Loucy (cell line): ENCODE data around the gene EXOC3L4.

Experiments used
- H2AFZ ChIP-seq: fragments of 200-600 bp; sonication (generic); 2 replicates; pipeline ENCODE4 v1.6.0; 2016; ENCODE audit warnings: antibody characterized with exemption, mild to moderate bottlenecking, low read length, moderate library complexity
- H3F3A ChIP-seq: fragments of 200-600 bp; 2 replicates; pipeline ENCODE4 v1.6.0; 2016; ENCODE audit warnings: antibody characterized with exemption, low read depth, mild to moderate bottlenecking
- H3K27me3 ChIP-seq: fragments of 200-600 bp; sonication (generic); 2 replicates; pipeline ENCODE4 v1.6.1; 2014; ENCODE audit warnings: low read length, mild to moderate bottlenecking; ENCODE audit not compliant: insufficient read depth, poor library complexity, severe bottlenecking
- H3K36me3 ChIP-seq: fragments of 200-600 bp; sonication (generic); 2 replicates; pipeline ENCODE4 v1.6.1; 2016; ENCODE audit warnings: low read length; ENCODE audit not compliant: insufficient read depth
- H3K4me1 ChIP-seq: fragments of 200-600 bp; sonication (generic); 2 replicates; pipeline ENCODE4 v1.5.1; 2014; ENCODE audit warnings: low read length, mild to moderate bottlenecking; ENCODE audit not compliant: insufficient read depth, poor library complexity, severe bottlenecking
- H3K4me2 ChIP-seq: fragments of 200-600 bp; sonication (generic); 2 replicates; pipeline ENCODE4 v1.6.0; 2014; ENCODE audit warnings: antibody characterized with exemption, low read length, low read depth, mild to moderate bottlenecking; ENCODE audit not compliant: poor library complexity, severe bottlenecking
- H3K4me3 ChIP-seq: fragments of 200-600 bp; sonication (generic); 2 replicates; pipeline ENCODE4 v1.5.1; 2014; ENCODE audit warnings: low read length, mild to moderate bottlenecking, mixed read lengths; ENCODE audit not compliant: poor library complexity, severe bottlenecking
- H3K79me2 ChIP-seq: fragments of 200-600 bp; sonication (generic); 2 replicates; pipeline ENCODE4 v1.6.1; 2014; ENCODE audit warnings: low read length; ENCODE audit not compliant: insufficient read depth
- H3K9ac ChIP-seq: fragments of 200-600 bp; sonication (generic); 2 replicates; pipeline ENCODE4 v1.6.0; 2014; ENCODE audit warnings: mild to moderate bottlenecking, low read depth, low read length, moderate library complexity; ENCODE audit not compliant: poor library complexity, severe bottlenecking
- H3K9me2 ChIP-seq: fragments of 200-600 bp; sonication (generic); replicated peaks from 2 replicates; pipeline ENCODE4 v1.6.1; 2016; ENCODE audit warnings: low read depth, low read length, mixed read lengths
- H3K9me3 ChIP-seq: fragments of 200-600 bp; sonication (generic); 2 replicates; pipeline ENCODE4 v1.6.1; 2014; ENCODE audit warnings: mild to moderate bottlenecking, antibody characterized with exemption, low read length, low read depth; ENCODE audit not compliant: insufficient read depth
- H4K20me1 ChIP-seq: fragments of 200-600 bp; sonication (generic); 2 replicates; pipeline ENCODE4 v1.6.0; 2014; ENCODE audit warnings: antibody characterized with exemption, low read length, mild to moderate bottlenecking; ENCODE audit not compliant: insufficient read depth, poor library complexity, severe bottlenecking
- CTCF ChIP-seq: fragments of 200-600 bp; sonication (generic); conservative IDR thresholded peaks from 2 replicates; pipeline ENCODE4 v1.5.1; 2014; ENCODE audit warnings: mild to moderate bottlenecking, antibody characterized with exemption, low read length
- EZH2phosphoT487 ChIP-seq: fragments of 200-600 bp; IDR thresholded peaks from 2 replicates; pipeline ENCODE4 v1.6.1; 2018; ENCODE audit warnings: antibody characterized with exemption, mild to moderate bottlenecking, moderate library complexity, borderline replicate concordance

The EXOC3L4 gene

GRCh38 chr14:103132381-103133209, 38.1 kb downstream of the EXOC3L4 start:
- no peak overlapping the region for H3K4me3 ChIP-seq
- H2AFZ ChIP-seq: no peak overlapping the region
- no peaks in the 10 kb centered on the region for H3K9me3 ChIP-seq
- no peaks in the 10 kb centered on the region for H3F3A ChIP-seq
- H3K4me2 ChIP-seq: no peak overlapping the region
- no peaks in the 10 kb centered on the region for H4K20me1 ChIP-seq
- no peaks in the 10 kb centered on the region for H3K4me1 ChIP-seq
- H3K9ac ChIP-seq: no peak overlapping the region
- no peaks in the 10 kb centered on the region for H3K36me3 ChIP-seq
- TF ChIP-seq CTCF (no peak), EZH2phosphoT487 (no peak)
- no peaks in the 10 kb centered on the region for H3K79me2 ChIP-seq
- no peaks in the 10 kb centered on the region for H3K9me2 ChIP-seq
- no peaks in the 10 kb centered on the region for H3K27me3 ChIP-seq

GRCh38 chr14:103133210-103134140, 39.0 kb downstream of the EXOC3L4 start:
- H3K9me2 ChIP-seq: no peaks in the 10 kb centered on the region
- H3K9ac ChIP-seq: no peak overlapping the region
- no peaks in the 10 kb centered on the region for H3K79me2 ChIP-seq
- H4K20me1 ChIP-seq: no peaks in the 10 kb centered on the region
- no peaks in the 10 kb centered on the region for H3K36me3 ChIP-seq
- no peaks in the 10 kb centered on the region for H3F3A ChIP-seq
- H3K4me3 ChIP-seq: no peak overlapping the region
- H3K4me2 ChIP-seq: no peak overlapping the region
- no peaks in the 10 kb centered on the region for H3K4me1 ChIP-seq
- TF ChIP-seq CTCF (no peak), EZH2phosphoT487 (no peak)
- H3K9me3 ChIP-seq: no peaks in the 10 kb centered on the region
- H2AFZ ChIP-seq: no peak overlapping the region
- H3K27me3 ChIP-seq: no peaks in the 10 kb centered on the region

- Histone ChIP-seq H2AFZ (no peak overlapping the region), H3K9me3 (no peaks in the 10 kb centered on the region), H3K79me2 (no peaks in the 10 kb centered on the region), H3K9ac (no peak overlapping the region), H3K9me2 (no peaks in the 10 kb centered on the region), H3F3A (no peaks in the 10 kb centered on the region), H4K20me1 (no peaks in the 10 kb centered on the region), H3K36me3 (no peaks in the 10 kb centered on the region), H3K4me2 (no peak overlapping the region), H3K4me3 (no peak overlapping the region), H3K27me3 (no peaks in the 10 kb centered on the region), H3K4me1 (no peaks in the 10 kb centered on the region)
- TF ChIP-seq EZH2phosphoT487 (no peak), CTCF (no peak)
These were observed 39.9 kb downstream of the EXOC3L4 start for GRCh38 chr14:103134405-103134804.
